GM13977 (cell line): ENCODE measurements around the gene CEL.
"Not testable (repeated sequence)": the region's sequence is repeated elsewhere in the genome, so short reads cannot be mapped to it uniquely, and the experiment has no call there.

Experiments
- DNase-seq: peaks from one replicate; pipeline ENCODE4 v3.0.0; 2012; ENCODE audit warnings: low spot score
- in situ Hi-C: fragments of 300-500 bp; cut with MboI; formaldehyde crosslinking; loops from one replicate; pipeline ENCODE4 v1.12.0; 2022; ENCODE audit warnings: low sequenced_read_pairs, low pct_unique_long_range_greater_than_20kb, mixed read lengths, inconsistent platforms; ENCODE audit not compliant: unreplicated experiment
- TF ChIP-seq, protein P1 (sequence below): IDR thresholded peaks from 2 replicates; pipeline ENCODE4 v1.5.1; 2012; ENCODE audit warnings: mild to moderate bottlenecking, control low read depth; ENCODE audit not compliant: insufficient read depth; ENCODE audit errors: extremely low read depth, missing control alignments

Gene CEL

DNA sequence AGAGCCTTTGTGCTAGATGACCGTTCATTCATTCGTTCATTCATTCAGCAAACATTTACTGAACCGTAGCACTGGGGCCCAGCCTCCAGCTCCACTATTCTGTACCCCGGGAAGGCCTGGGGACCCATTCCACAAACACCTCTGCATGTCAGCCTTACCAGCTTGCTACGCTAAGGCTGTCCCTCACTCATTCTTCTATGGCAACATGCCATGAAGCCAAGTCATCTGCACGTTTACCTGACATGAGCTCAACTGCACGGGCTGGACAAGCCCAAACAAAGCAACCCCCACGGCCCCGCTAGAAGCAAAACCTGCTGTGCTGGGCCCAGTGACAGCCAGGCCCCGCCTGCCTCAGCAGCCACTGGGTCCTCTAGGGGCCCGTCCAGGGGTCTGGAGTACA, 6.0 kb downstream of the CEL start:
- DNase-seq, result no peak
- in situ Hi-C loops, result no loop called here
- TF ChIP-seq, protein P1, sequence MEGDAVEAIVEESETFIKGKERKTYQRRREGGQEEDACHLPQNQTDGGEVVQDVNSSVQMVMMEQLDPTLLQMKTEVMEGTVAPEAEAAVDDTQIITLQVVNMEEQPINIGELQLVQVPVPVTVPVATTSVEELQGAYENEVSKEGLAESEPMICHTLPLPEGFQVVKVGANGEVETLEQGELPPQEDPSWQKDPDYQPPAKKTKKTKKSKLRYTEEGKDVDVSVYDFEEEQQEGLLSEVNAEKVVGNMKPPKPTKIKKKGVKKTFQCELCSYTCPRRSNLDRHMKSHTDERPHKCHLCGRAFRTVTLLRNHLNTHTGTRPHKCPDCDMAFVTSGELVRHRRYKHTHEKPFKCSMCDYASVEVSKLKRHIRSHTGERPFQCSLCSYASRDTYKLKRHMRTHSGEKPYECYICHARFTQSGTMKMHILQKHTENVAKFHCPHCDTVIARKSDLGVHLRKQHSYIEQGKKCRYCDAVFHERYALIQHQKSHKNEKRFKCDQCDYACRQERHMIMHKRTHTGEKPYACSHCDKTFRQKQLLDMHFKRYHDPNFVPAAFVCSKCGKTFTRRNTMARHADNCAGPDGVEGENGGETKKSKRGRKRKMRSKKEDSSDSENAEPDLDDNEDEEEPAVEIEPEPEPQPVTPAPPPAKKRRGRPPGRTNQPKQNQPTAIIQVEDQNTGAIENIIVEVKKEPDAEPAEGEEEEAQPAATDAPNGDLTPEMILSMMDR, result no peak

DNA sequence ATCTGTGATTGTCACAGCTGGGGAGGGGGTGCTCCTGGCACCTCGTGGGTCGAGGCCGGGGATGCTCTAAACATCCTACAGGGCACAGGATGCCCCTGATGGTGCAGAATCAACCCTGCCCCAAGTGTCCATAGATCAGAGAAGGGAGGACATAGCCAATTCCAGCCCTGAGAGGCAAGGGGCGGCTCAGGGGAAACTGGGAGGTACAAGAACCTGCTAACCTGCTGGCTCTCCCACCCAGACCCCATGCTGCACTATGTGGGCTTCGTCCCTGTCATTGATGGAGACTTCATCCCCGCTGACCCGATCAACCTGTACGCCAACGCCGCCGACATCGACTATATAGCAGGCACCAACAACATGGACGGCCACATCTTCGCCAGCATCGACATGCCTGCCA, 6.7 kb downstream of the CEL start:
- in situ Hi-C loops, result not testable (repeated sequence)

DNA sequence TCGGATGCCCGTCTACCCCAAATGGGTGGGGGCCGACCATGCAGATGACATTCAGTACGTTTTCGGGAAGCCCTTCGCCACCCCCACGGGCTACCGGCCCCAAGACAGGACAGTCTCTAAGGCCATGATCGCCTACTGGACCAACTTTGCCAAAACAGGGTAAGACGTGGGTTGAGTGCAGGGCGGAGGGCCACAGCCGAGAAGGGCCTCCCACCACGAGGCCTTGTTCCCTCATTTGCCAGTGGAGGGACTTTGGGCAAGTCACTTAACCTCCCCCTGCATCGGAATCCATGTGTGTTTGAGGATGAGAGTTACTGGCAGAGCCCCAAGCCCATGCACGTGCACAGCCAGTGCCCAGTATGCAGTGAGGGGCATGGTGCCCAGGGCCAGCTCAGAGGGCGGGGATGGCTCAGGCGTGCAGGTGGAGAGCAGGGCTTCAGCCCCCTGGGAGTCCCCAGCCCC, 8.8 kb downstream of the CEL start:
- in situ Hi-C loops, DNase-seq: not testable (repeated sequence)

More for the DNA sequence above, 6.7 kb downstream of the CEL start:
- DNase-seq, result not testable (repeated sequence)

DNA sequence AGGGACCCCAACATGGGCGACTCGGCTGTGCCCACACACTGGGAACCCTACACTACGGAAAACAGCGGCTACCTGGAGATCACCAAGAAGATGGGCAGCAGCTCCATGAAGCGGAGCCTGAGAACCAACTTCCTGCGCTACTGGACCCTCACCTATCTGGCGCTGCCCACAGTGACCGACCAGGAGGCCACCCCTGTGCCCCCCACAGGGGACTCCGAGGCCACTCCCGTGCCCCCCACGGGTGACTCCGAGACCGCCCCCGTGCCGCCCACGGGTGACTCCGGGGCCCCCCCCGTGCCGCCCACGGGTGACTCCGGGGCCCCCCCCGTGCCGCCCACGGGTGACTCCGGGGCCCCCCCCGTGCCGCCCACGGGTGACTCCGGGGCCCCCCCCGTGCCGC, 9.2 kb downstream of the CEL start:
- DNase-seq, in situ Hi-C loops: not testable (repeated sequence)

DNA sequence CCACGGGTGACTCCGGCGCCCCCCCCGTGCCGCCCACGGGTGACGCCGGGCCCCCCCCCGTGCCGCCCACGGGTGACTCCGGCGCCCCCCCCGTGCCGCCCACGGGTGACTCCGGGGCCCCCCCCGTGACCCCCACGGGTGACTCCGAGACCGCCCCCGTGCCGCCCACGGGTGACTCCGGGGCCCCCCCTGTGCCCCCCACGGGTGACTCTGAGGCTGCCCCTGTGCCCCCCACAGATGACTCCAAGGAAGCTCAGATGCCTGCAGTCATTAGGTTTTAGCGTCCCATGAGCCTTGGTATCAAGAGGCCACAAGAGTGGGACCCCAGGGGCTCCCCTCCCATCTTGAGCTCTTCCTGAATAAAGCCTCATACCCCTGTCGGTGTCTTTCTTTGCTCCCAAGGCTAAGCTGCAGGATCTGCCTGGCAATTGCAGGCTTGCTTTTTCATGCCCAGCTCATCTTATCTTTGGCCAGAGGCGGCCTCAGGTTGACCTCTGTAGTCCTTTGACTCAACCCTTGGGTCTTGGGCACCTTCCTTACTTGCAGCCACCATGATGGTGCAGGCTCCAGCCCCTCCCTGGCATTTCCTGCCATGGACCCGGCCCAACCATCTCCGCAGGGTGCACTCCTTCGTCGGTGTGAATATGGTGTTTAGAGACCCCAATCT, 9.8 kb downstream of the CEL start:
- TF ChIP-seq, protein P1, result no peak
- in situ Hi-C loops, result no loop called here
- DNase-seq, result no peak

DNA sequence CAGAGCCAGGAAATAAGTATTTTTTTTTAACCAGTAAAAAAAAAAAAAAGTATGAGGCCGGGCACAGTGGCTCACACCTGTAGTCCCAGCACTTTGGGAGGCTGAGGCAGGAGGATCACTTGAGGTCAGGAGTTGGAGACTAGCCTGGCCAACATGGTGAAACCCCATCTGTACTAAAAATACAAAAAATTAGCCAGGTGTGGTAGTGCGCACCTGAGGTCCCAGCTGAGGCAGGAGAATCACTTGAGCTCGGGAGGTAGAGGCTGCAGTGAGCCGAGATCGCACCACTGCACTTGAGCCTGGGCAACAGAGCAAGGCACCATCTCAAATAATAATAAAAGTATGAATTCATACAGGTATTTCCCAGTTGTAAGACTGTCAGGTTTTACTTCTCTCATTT, 10.4 kb downstream of the CEL start:
- in situ Hi-C loops, result not testable (repeated sequence)

DNA sequence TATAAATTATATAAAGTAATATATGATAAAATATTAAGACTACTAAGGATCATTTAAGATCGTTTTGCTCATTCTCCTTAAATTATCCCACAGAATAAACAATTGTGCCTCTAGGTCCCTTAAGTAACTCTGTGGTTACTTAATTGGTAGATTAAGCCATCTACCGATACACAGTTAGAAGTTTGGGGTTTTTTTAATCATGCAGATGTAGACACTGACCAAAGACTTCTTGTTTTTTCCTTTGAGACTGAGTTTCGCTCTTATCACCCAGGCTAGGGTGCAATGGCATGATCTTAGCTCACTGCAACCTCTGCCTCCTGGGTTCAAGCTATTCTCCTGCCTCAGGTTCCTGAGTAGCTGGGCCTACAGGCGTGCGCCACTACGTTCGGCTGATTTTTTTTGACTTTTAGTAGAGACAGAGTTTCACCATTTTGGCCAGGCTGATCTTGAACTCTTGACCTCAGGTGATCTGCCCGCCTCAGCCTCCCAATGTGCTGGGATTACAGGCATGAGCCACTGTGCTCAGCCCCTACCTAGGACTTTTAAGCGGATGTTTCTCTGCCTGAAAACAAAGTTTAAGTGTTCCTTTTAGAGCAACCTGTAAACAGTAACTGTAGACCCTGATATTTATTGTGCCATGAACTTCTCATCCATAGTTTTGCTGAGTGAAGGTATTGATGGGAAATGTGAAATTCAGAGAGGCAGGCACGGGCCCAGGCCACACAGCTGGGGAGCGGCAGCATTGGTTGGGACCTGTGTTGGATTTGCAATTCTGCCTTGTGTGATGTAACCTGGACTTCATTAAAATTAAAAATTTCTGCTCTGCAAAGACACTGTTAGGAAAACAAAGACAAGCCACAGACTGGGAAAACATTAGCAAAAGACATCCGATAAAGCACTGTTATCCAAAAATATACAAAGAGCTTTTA, 11.6 kb downstream of the CEL start:
- in situ Hi-C loops, result no loop called here
- no peak for DNase-seq
- TF ChIP-seq, protein P1, result no peak

More for the DNA sequence above, 10.4 kb downstream of the CEL start:
- not testable (repeated sequence) for DNase-seq

DNA sequence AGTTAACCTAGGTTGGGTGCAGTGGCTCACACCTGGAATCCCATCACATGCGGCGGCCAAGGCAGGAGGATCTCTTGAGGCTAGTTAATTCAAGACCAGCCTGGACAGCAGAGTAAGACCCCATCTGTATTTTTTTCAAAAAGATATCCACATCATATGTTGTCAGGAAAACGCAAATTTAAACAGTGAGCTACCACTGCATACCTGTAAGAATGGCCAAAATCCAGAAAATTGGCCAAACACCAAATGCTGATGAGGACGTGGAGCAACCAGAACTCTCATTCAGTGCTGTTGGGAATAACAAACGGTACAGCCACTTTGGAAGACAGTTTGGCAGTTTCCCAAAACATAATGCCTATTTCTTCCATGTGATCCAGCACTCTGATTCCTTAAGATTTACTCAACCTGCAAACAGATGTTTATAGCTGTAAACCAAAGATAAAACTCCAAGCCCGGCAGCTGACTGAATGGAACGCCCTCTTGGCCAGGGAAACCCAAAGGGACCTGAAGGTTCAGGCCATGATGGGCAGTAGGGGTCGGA, 12.4 kb downstream of the CEL start:
- in situ Hi-C loops, result no loop called here
- TF ChIP-seq, protein P1, result no peak
- DNase-seq, result no peak
